Measurements from ENCODE around the gene MSANTD1.

The MSANTD1 gene

GRCh38 chr4:3257103-3257555, 8.2 kb downstream of the MSANTD1 start:
- peak overlapping the region; percentile 39 for H3K4me2 ChIP-seq (ENCODE audit: low read length)

GRCh38 chr4:3257556-3258482, 8.9 kb downstream of the MSANTD1 start:
- H4K20me1 ChIP-seq (ENCODE audit: insufficient read depth, low read length) = no peaks in the 10 kb centered on the region; the same call in 1 of the 2 replicates
- H3K9ac ChIP-seq (ENCODE audit: low read length) = no peak overlapping the region
- H3K27me3 ChIP-seq (ENCODE audit: low read depth, low read length) = no peaks in the 10 kb centered on the region
- H3K4me2 ChIP-seq (ENCODE audit: low read length) = peak overlapping the region; percentile 39
- no peaks in the 10 kb centered on the region for H3K79me2 ChIP-seq (ENCODE audit: low read length)
- peaks cover 12% of the 10 kb centered on the region for H3K36me3 ChIP-seq (replicated peaks; ENCODE audit: low read depth, low read length)
- H3K4me3 ChIP-seq (ENCODE audit: low read length) = peak overlapping the region; percentile 16; the same call in 1 of the 2 replicates
- H3K9me3 ChIP-seq (ENCODE audit: insufficient read depth, low read length) = no peaks in the 10 kb centered on the region
- TF ChIP-seq CTCF (IDR thresholded peaks at IDR 0.05; ENCODE audit: low read depth, low read length) = no peak
- TF ChIP-seq EZH2phosphoT487 (IDR thresholded peaks at IDR 0.05; ENCODE audit: low read depth) = no peak
- no peak overlapping the region for H2AFZ ChIP-seq (ENCODE audit: low read depth, low read length)
- peaks cover 26% of the 10 kb centered on the region for H3K4me1 ChIP-seq (ENCODE audit: low read length)
- peak overlapping the region; percentile 31; the same call in 1 of the 2 replicates for H3K27ac ChIP-seq (ENCODE audit: low read length)

More at GRCh38 chr4:3257103-3257555, 8.2 kb downstream of the MSANTD1 start:
- Histone ChIP-seq H3K27me3 (ENCODE audit: low read depth, low read length) (no peaks in the 10 kb centered on the region), H3K79me2 (ENCODE audit: low read length) (no peaks in the 10 kb centered on the region), H3K36me3 (replicated peaks; ENCODE audit: low read depth, low read length) (peaks cover 12% of the 10 kb centered on the region), H3K9me3 (ENCODE audit: insufficient read depth, low read length) (no peaks in the 10 kb centered on the region), H3K27ac (ENCODE audit: low read length) (peak overlapping the region; percentile 31; the same call in 1 of the 2 replicates), H3K9ac (ENCODE audit: low read length) (no peak overlapping the region), H3K4me1 (ENCODE audit: low read length) (peaks cover 26% of the 10 kb centered on the region), H3K4me3 (ENCODE audit: low read length) (peak overlapping the region; percentile 14; the same call in 1 of the 2 replicates), H2AFZ (ENCODE audit: low read depth, low read length) (no peak overlapping the region), H4K20me1 (ENCODE audit: insufficient read depth, low read length) (no peaks in the 10 kb centered on the region; the same call in 1 of the 2 replicates)
- TF ChIP-seq CTCF (IDR thresholded peaks at IDR 0.05; ENCODE audit: low read depth, low read length) = no peak
- no peak for TF ChIP-seq EZH2phosphoT487 (IDR thresholded peaks at IDR 0.05; ENCODE audit: low read depth)

GRCh38 chr4:3261411-3262207, 12.7 kb downstream of the MSANTD1 start:
- Histone ChIP-seq H3K36me3 (replicated peaks; ENCODE audit: low read depth, low read length) (peaks cover under 1% of the 10 kb centered on the region), H4K20me1 (ENCODE audit: insufficient read depth, low read length) (no peaks in the 10 kb centered on the region; the same call in 1 of the 2 replicates), H3K9ac (ENCODE audit: low read length) (no peak overlapping the region), H3K4me2 (ENCODE audit: low read length) (no peak overlapping the region), H3K27me3 (ENCODE audit: low read depth, low read length) (no peaks in the 10 kb centered on the region), H3K9me3 (ENCODE audit: insufficient read depth, low read length) (no peaks in the 10 kb centered on the region), H3K4me3 (ENCODE audit: low read length) (no peak overlapping the region), H3K4me1 (ENCODE audit: low read length) (peaks cover 20% of the 10 kb centered on the region), H3K79me2 (ENCODE audit: low read length) (no peaks in the 10 kb centered on the region), H2AFZ (ENCODE audit: low read depth, low read length) (no peak overlapping the region), H3K27ac (ENCODE audit: low read length) (no peak overlapping the region)
- TF ChIP-seq CTCF (IDR thresholded peaks at IDR 0.05; ENCODE audit: low read depth, low read length) = no peak
- no peak for TF ChIP-seq EZH2phosphoT487 (IDR thresholded peaks at IDR 0.05; ENCODE audit: low read depth)
